Endothelial cell of umbilical vein (primary cell): Measurements from ENCODE around the gene FAM219A. TPM values are rescaled to one million over a fixed set of nuclear protein-coding genes. Genes with fewer than 3 reads are reported as not detected.
"Not testable (repeated sequence)": the region's sequence is repeated elsewhere in the genome, so short reads cannot be mapped to it uniquely, and the experiment has no call there.

ENCODE experiments used
- BruUV-seq: library from RNA; stranded (reverse); fragments of 400-500 nt; replicated peaks from 2 replicates; lab custom pipeline; 2021; lab: Mats Ljungman, UMichigan
- CTCF ChIA-PET: fragments of 300-600, 350-600 bp; sonication (Branson Sonifier 250); formaldehyde crosslinking; loops from one replicate; lab custom pipeline; 2021; ENCODE audit warnings: antibody characterized with exemption, inconsistent platforms; lab: Charles Lee
- POLR2A ChIA-PET: fragments of 300-600, 350-600 bp; sonication (Branson Sonifier 250); formaldehyde crosslinking; loops from one replicate; lab custom pipeline; 2021; ENCODE audit warnings: antibody characterized with exemption, inconsistent platforms; lab: Charles Lee
- DNase-seq: peaks from one replicate; pipeline ENCODE4 v3.0.0-alpha.2; 2011; ENCODE audit warnings: low read depth, low spot score
- FAIRE-seq: peaks from 2 replicates; lab custom pipeline; 2011; peaks lifted over from hg19 to GRCh38; lab: Jason Lieb, UNC
- H2AFZ ChIP-seq: 2 replicates; pipeline ENCODE4 v1.6.0; 2012; ENCODE audit warnings: low read depth, low read length, control low read depth, inconsistent platforms
- H3K27ac ChIP-seq: 2 replicates; pipeline ENCODE4 v1.5.1; 2011; ENCODE audit warnings: low read depth, mild to moderate bottlenecking, control low read depth, low read length, moderate library complexity; ENCODE audit not compliant: insufficient read depth
- H3K27me3 ChIP-seq, 2 experiments: 2 replicates each; pipeline versions ENCODE4 v1.6.0 to v1.6.1; 2011; ENCODE audit warnings: low read length in 2 of 2, mixed read lengths in 1 of 2; ENCODE audit not compliant: control insufficient read depth in 2 of 2, insufficient read depth in 2 of 2
- H3K36me3 ChIP-seq, 2 experiments: 2 replicates in 1 of 2; 3 replicates in 1 of 2; pipeline ENCODE4 v1.5.1; 2011; ENCODE audit warnings: low read length in 2 of 2, mild to moderate bottlenecking in 1 of 2, moderate library complexity in 1 of 2; ENCODE audit not compliant: control insufficient read depth in 2 of 2, insufficient read depth in 2 of 2; ENCODE audit errors: extremely low read depth in 1 of 2
- H3K4me1 ChIP-seq: 3 replicates; pipeline ENCODE4 v1.5.1; 2011; ENCODE audit warnings: mild to moderate bottlenecking, low read length; ENCODE audit not compliant: control insufficient read depth, insufficient read depth; ENCODE audit errors: extremely low read depth
- H3K4me2 ChIP-seq: 2 replicates; pipeline ENCODE4 v1.6.1; 2011; ENCODE audit warnings: low read length, control low read depth, mixed read lengths; ENCODE audit not compliant: insufficient read depth
- H3K4me3 ChIP-seq, 3 experiments: fragments of 200-600 bp in 1 of 3; sonication (generic), shearing (Covaris generic) in 1 of 3; replicated peaks in 1 of 3; 2 replicates each; pipeline ENCODE4 v1.5.1; 2011 to 2016; ENCODE audit warnings: control low read depth in 3 of 3, low read length in 3 of 3, mild to moderate bottlenecking in 2 of 3, inconsistent platforms in 1 of 3, low read depth in 1 of 3, moderate library complexity in 1 of 3; ENCODE audit not compliant: insufficient read depth in 1 of 3
- H3K79me2 ChIP-seq: 2 replicates; pipeline ENCODE4 v1.6.0; 2012; ENCODE audit warnings: low read length, inconsistent platforms; ENCODE audit not compliant: control insufficient read depth, insufficient read depth
- H3K9ac ChIP-seq: replicated peaks from 2 replicates; pipeline ENCODE3; 2011; ENCODE audit warnings: low read length, control low read depth; ENCODE audit not compliant: insufficient read depth; ENCODE audit errors: extremely low read depth
- H3K9me1 ChIP-seq: replicated peaks from 3 replicates; pipeline ENCODE4 v1.6.0; 2011; ENCODE audit warnings: mild to moderate bottlenecking, low read length; ENCODE audit not compliant: control insufficient read depth, insufficient read depth; ENCODE audit errors: extremely low read depth
- H3K9me3 ChIP-seq: replicated peaks from 2 replicates; pipeline ENCODE4 v1.5.1; 2012; ENCODE audit warnings: low read length, inconsistent platforms; ENCODE audit not compliant: control insufficient read depth, insufficient read depth
- H4K20me1 ChIP-seq: replicated peaks from 2 replicates; pipeline ENCODE3; 2011; ENCODE audit warnings: mild to moderate bottlenecking, low read length; ENCODE audit not compliant: control insufficient read depth, insufficient read depth; ENCODE audit errors: extremely low read depth
- CTCF ChIP-seq, 2 donors: IDR thresholded peaks; 1 replicate in 1 of 2; 2 replicates in 1 of 2; pipeline ENCODE4 v1.5.1; 2011; ENCODE audit warnings: low read length in 2 of 2, mild to moderate bottlenecking in 2 of 2, moderate library complexity in 2 of 2, control low read depth in 1 of 2, inconsistent platforms in 1 of 2, low read depth in 1 of 2; ENCODE audit not compliant: insufficient read depth in 1 of 2; ENCODE audit errors: extremely low read depth in 1 of 2
- EZH2 ChIP-seq: IDR thresholded peaks from 2 replicates; pipeline ENCODE4 v1.6.1; 2012; ENCODE audit warnings: borderline replicate concordance, low read depth, mild to moderate bottlenecking, moderate library complexity, low read length, inconsistent platforms; ENCODE audit not compliant: severe bottlenecking
- FOS ChIP-seq: IDR thresholded peaks from 2 replicates; pipeline ENCODE4 v1.6.1; 2011; ENCODE audit warnings: mild to moderate bottlenecking, low read length, moderate library complexity, borderline replicate concordance; ENCODE audit not compliant: insufficient read depth
- GATA2 ChIP-seq: IDR thresholded peaks from 2 replicates; pipeline ENCODE4 v1.7.0; 2011; ENCODE audit warnings: low read depth, mild to moderate bottlenecking, moderate library complexity, mixed read lengths, low read length; ENCODE audit not compliant: insufficient read length, insufficient read depth
- JUN ChIP-seq: IDR thresholded peaks from 2 replicates; pipeline ENCODE4 v1.6.1; 2011; ENCODE audit warnings: borderline replicate concordance, low read depth; ENCODE audit not compliant: insufficient read length, insufficient read depth
- MAX ChIP-seq: IDR thresholded peaks from 2 replicates; pipeline ENCODE4 v1.6.1; 2011; ENCODE audit not compliant: insufficient read depth, insufficient read length
- MYC ChIP-seq: IDR thresholded peaks from one replicate; pipeline ENCODE4 v1.6.1; 2011; ENCODE audit warnings: mild to moderate bottlenecking, low read depth, low read length
- POLR2A ChIP-seq: IDR thresholded peaks from 2 replicates; pipeline ENCODE4 v1.6.1; 2012; ENCODE audit warnings: low read depth, mild to moderate bottlenecking, control low read depth, low read length
- POLR2AphosphoS5 ChIP-seq: IDR thresholded peaks from 2 replicates; pipeline ENCODE4 v1.6.1; 2012; ENCODE audit warnings: low read depth, mild to moderate bottlenecking, control low read depth, low read length, moderate library complexity; ENCODE audit not compliant: insufficient read depth
- dilution Hi-C: fragments of 300-500 bp; cut with MboI; formaldehyde crosslinking; loops from one replicate; pipeline ENCODE4 v1.15.0; 2019; ENCODE audit warnings: low sequenced_read_pairs; ENCODE audit not compliant: extremely low pct_ligation_motif_present
- intact Hi-C: fragments of 100-400 bp; cut with micrococcal nuclease; formaldehyde crosslinking; loops from one replicate; pipeline ENCODE4 v1.10.0; 2022
- polyA plus RNA-seq, 4 experiments: library from polyadenylated mRNA; depleted of rRNA in 3 of 4; stranded (reverse) in 3 of 4; unstranded in 1 of 4; fragments of >200 nt; gene quantifications; 2 replicates each; pipeline versions ENCODE4 v1.2.1 to v1.2.3, GENCODE V29; 2011 to 2012; ENCODE audit warnings: missing spikeins in 1 of 4
- total RNA-seq: library from RNA; stranded (reverse); gene quantifications from 2 replicates; pipeline ENCODE4 v1.2.3, GENCODE V29; 2021

The FAM219A gene
- total and polyA plus RNA-seq, 2 donors (not counting 3 experiments of a cell fraction or from before 2014, with no cell fraction given): 18.1 to 35.7 TPM

GRCh38 chr9:34484678-34485077 lies 26.3 kb upstream of the FAM219A start:
- Histone ChIP-seq H3K4me1 (no peaks in the 10 kb centered on the region), H3K4me2 (no peak overlapping the region), H3K9me1 (no peaks in the 10 kb centered on the region), H3K27me3 (peaks cover 15 to 23% of the 10 kb centered on the region in 2 experiments), H2AFZ (no peak overlapping the region), H3K4me3 (no peak overlapping the region), H3K9ac (no peak overlapping the region), H3K9me3 (no peaks in the 10 kb centered on the region), H3K27ac (no peak overlapping the region), H4K20me1 (no peaks in the 10 kb centered on the region), H3K79me2 (no peaks in the 10 kb centered on the region), H3K36me3 (no peaks in the 10 kb centered on the region)
- POLR2A ChIA-PET: no interaction called here
- no TSS peak for BruUV-seq
- dilution Hi-C loops (no loop called here), intact Hi-C loops (no loop called here)
- CTCF ChIA-PET: no interaction called here
- TF ChIP-seq FOS (no peak), CTCF (IDR thresholded peaks at IDR 0.05; ENCODE audit: extremely low read depth in 1 of 2, insufficient read depth in 1 of 2, low read depth in 1 of 2, low read length in 2 of 2) (no peak), EZH2 (no peak), JUN (no peak), MYC (no peak), POLR2A (no peak), GATA2 (no peak), MAX (no peak), POLR2AphosphoS5 (no peak)
- FAIRE-seq: no peak
- no peak for DNase-seq

GRCh38 chr9:34482746-34483145 lies 24.4 kb upstream of the FAM219A start:
- H3K36me3 ChIP-seq, POLR2A ChIA-PET, H3K9ac ChIP-seq, intact Hi-C loops, H3K27ac ChIP-seq, dilution Hi-C loops, BruUV-seq, H3K79me2 ChIP-seq, H4K20me1 ChIP-seq, H3K9me3 ChIP-seq, H3K4me2 ChIP-seq, H3K4me1 ChIP-seq, FAIRE-seq, H3K4me3 ChIP-seq, DNase-seq, H2AFZ ChIP-seq, H3K9me1 ChIP-seq: not testable (repeated sequence)
- CTCF ChIA-PET: interaction anchor here (0.7 kb wide), 1 partner anchor 14 kb away, joined by 3 read pairs; no protein-coding TSS in a partner anchor
- peaks cover 12 to 16% of the 10 kb centered on the region in 2 experiments for H3K27me3 ChIP-seq

- CTCF ChIA-PET: not testable (repeated sequence)
These were observed 23.2 kb upstream of the FAM219A start for GRCh38 chr9:34481620-34482019.

More at GRCh38 chr9:34481620-34482019, 23.2 kb upstream of the FAM219A start:
- H3K27me3 ChIP-seq: peaks cover 9 to 20% of the 10 kb centered on the region in 2 experiments
- H3K9me3 ChIP-seq, intact Hi-C loops, BruUV-seq, H3K9me1 ChIP-seq, dilution Hi-C loops, H3K4me3 ChIP-seq, H3K4me1 ChIP-seq, H3K36me3 ChIP-seq, DNase-seq, H4K20me1 ChIP-seq, H3K9ac ChIP-seq, H3K27ac ChIP-seq, FAIRE-seq, H2AFZ ChIP-seq, POLR2A ChIA-PET, H3K4me2 ChIP-seq, H3K79me2 ChIP-seq: not testable (repeated sequence)
